PC-9 (cell line): ENCODE data around the gene TBC1D5. TPM values are rescaled to one million over a fixed set of nuclear protein-coding genes. Genes with fewer than 3 reads are reported as not detected.

Experiments used
- BruUV-seq: library from RNA; stranded (reverse); fragments of 400-500 nt; replicated peaks from 2 replicates; lab custom pipeline; 2021; lab: Mats Ljungman, UMichigan
- CTCF ChIA-PET: fragments of 300-600 bp; sonication (Branson Sonifier 250); formaldehyde crosslinking; loops from one replicate; lab custom pipeline; 2022; ENCODE audit warnings: antibody characterized with exemption; lab: Charles Lee
- POLR2A ChIA-PET: fragments of 300-600 bp; sonication (Branson Sonifier 250); formaldehyde crosslinking; loops from one replicate; lab custom pipeline; 2022; ENCODE audit warnings: antibody characterized with exemption; ENCODE audit not compliant: unreplicated experiment; lab: Charles Lee
- DNase-seq, 2 experiments: peaks; one replicate each; pipeline versions ENCODE4 v3.0.0 to v3.0.0-alpha.2; 2015 to 2022; ENCODE audit warnings: mixed read lengths in 1 of 2
- H2AFZ ChIP-seq: fragments of 200-600 bp; sonication (generic); 2 replicates; pipeline ENCODE4 v1.8.1; 2017; ENCODE audit warnings: antibody characterized with exemption
- H3F3A ChIP-seq: fragments of 200-600 bp; sonication (generic); 2 replicates; pipeline ENCODE4 v1.8.1; 2017; ENCODE audit warnings: antibody characterized with exemption, mild to moderate bottlenecking, low read depth; ENCODE audit not compliant: insufficient read depth
- H3K27ac ChIP-seq: fragments of 200-600 bp; sonication (generic); 2 replicates; pipeline ENCODE4 v1.6.1; 2016; ENCODE audit warnings: mixed run types
- H3K27me3 ChIP-seq: fragments of 200-600 bp; sonication (generic); 2 replicates; pipeline ENCODE4 v1.6.1; 2016; ENCODE audit warnings: low read depth, mixed run types; ENCODE audit not compliant: insufficient read depth
- H3K36me3 ChIP-seq: fragments of 200-600 bp; sonication (generic); 2 replicates; pipeline ENCODE4 v1.6.1; 2016; ENCODE audit warnings: low read depth, mixed run types
- H3K4me1 ChIP-seq: fragments of 200-600 bp; sonication (generic); replicated peaks from 2 replicates; pipeline ENCODE4 v1.6.1; 2016; ENCODE audit warnings: mixed run types; ENCODE audit not compliant: insufficient read depth
- H3K4me2 ChIP-seq: fragments of 200-600 bp; sonication (generic); 2 replicates; pipeline ENCODE4 v1.6.1; 2017; ENCODE audit warnings: mixed run types
- H3K4me3 ChIP-seq: fragments of 200-600 bp; sonication (generic); 2 replicates; pipeline ENCODE4 v1.6.1; 2016; ENCODE audit warnings: mixed run types
- H3K79me2 ChIP-seq: fragments of 200-600 bp; sonication (generic); 2 replicates; pipeline ENCODE4 v1.6.1; 2017; ENCODE audit warnings: low read depth, mixed run types
- H3K9me2 ChIP-seq: fragments of 200-600 bp; sonication (generic); 2 replicates; pipeline ENCODE4 v1.8.1; 2017; ENCODE audit warnings: mild to moderate bottlenecking; ENCODE audit not compliant: insufficient read depth
- H3K9me3 ChIP-seq: fragments of 200-600 bp; sonication (generic); 2 replicates; pipeline ENCODE4 v1.8.1; 2016; ENCODE audit warnings: low read depth; ENCODE audit not compliant: insufficient read depth
- H4K20me1 ChIP-seq: fragments of 200-600 bp; sonication (generic); 2 replicates; pipeline ENCODE4 v1.8.1; 2017; ENCODE audit not compliant: insufficient read depth
- EZH2 ChIP-seq: fragments of 200-600 bp; sonication (generic); IDR thresholded peaks from 2 replicates; pipeline ENCODE4 v1.8.0; 2017; ENCODE audit warnings: antibody characterized with exemption, low read depth
- intact Hi-C: fragments of 100-400 bp; cut with micrococcal nuclease; formaldehyde crosslinking; loops from one replicate; pipeline ENCODE4 v1.10.0; 2022; ENCODE audit not compliant: unreplicated experiment
- total RNA-seq: library from RNA; stranded (reverse); gene quantifications from 2 replicates; pipeline ENCODE4 v1.2.3, GENCODE V29; 2021
- TF ChIP-seq, protein P1 (sequence below): fragments of 200-600 bp; sonication (generic); conservative IDR thresholded peaks from 2 replicates; pipeline ENCODE4 v1.6.1; 2017; ENCODE audit warnings: mixed run types, antibody characterized with exemption, mild to moderate bottlenecking, moderate library complexity

Gene TBC1D5
- total RNA-seq, 1 experiment from 2014 or later: 54.0 TPM

- no peaks in the 10 kb centered on the region for H3K36me3 ChIP-seq
- BruUV-seq: no TSS peak
- no peaks in the 10 kb centered on the region for H4K20me1 ChIP-seq
- H3K4me1 ChIP-seq: no peaks in the 10 kb centered on the region
- no peak overlapping the region for H3K27ac ChIP-seq
- no peaks in the 10 kb centered on the region for H3K79me2 ChIP-seq
- no peaks in the 10 kb centered on the region for H3K27me3 ChIP-seq
- intact Hi-C loops: no loop called here
- H2AFZ ChIP-seq: no peak overlapping the region
- POLR2A ChIA-PET: no interaction called here
- no peak overlapping the region for H3K4me2 ChIP-seq
- TF ChIP-seq EZH2: no peak
- TF ChIP-seq, protein P1, sequence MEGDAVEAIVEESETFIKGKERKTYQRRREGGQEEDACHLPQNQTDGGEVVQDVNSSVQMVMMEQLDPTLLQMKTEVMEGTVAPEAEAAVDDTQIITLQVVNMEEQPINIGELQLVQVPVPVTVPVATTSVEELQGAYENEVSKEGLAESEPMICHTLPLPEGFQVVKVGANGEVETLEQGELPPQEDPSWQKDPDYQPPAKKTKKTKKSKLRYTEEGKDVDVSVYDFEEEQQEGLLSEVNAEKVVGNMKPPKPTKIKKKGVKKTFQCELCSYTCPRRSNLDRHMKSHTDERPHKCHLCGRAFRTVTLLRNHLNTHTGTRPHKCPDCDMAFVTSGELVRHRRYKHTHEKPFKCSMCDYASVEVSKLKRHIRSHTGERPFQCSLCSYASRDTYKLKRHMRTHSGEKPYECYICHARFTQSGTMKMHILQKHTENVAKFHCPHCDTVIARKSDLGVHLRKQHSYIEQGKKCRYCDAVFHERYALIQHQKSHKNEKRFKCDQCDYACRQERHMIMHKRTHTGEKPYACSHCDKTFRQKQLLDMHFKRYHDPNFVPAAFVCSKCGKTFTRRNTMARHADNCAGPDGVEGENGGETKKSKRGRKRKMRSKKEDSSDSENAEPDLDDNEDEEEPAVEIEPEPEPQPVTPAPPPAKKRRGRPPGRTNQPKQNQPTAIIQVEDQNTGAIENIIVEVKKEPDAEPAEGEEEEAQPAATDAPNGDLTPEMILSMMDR: no peak
- H3K9me2 ChIP-seq: no peaks in the 10 kb centered on the region
- DNase-seq: no peak
- no peaks in the 10 kb centered on the region for H3F3A ChIP-seq
- CTCF ChIA-PET: no interaction called here
- H3K9me3 ChIP-seq: no peaks in the 10 kb centered on the region
- no peak overlapping the region for H3K4me3 ChIP-seq
Measured at GRCh38 chr3:17144665-17144993, 597.8 kb downstream of the TBC1D5 start.

- H2AFZ ChIP-seq: no peak overlapping the region
- TF ChIP-seq EZH2: no peak
- CTCF ChIA-PET: no interaction called here
- no peaks in the 10 kb centered on the region for H3K27me3 ChIP-seq
- H3K4me1 ChIP-seq: no peaks in the 10 kb centered on the region
- no peaks in the 10 kb centered on the region for H3K36me3 ChIP-seq
- intact Hi-C loops: no loop called here
- H3K9me2 ChIP-seq: no peaks in the 10 kb centered on the region
- no peaks in the 10 kb centered on the region for H4K20me1 ChIP-seq
- H3K9me3 ChIP-seq: no peaks in the 10 kb centered on the region
- BruUV-seq: no TSS peak
- POLR2A ChIA-PET: no interaction called here
- no peaks in the 10 kb centered on the region for H3F3A ChIP-seq
- no peaks in the 10 kb centered on the region for H3K79me2 ChIP-seq
- no peak overlapping the region for H3K4me2 ChIP-seq
- no peak overlapping the region for H3K27ac ChIP-seq
- H3K4me3 ChIP-seq: no peak overlapping the region
- no peak for DNase-seq
Measured at GRCh38 chr3:17143893-17144664, 598.4 kb downstream of the TBC1D5 start.

GRCh38 chr3:17142516-17142915 is 599.9 kb downstream of the TBC1D5 start:
- POLR2A ChIA-PET: interaction anchor here (0.6 kb wide), 1 partner anchor 19 kb away, joined by 4 read pairs; no protein-coding TSS in a partner anchor
- H3K9me3 ChIP-seq: no peaks in the 10 kb centered on the region
- no TSS peak for BruUV-seq
- H4K20me1 ChIP-seq: no peaks in the 10 kb centered on the region
- no peaks in the 10 kb centered on the region for H3K9me2 ChIP-seq
- H3K4me1 ChIP-seq: no peaks in the 10 kb centered on the region
- CTCF ChIA-PET: no interaction called here
- H3K27me3 ChIP-seq: no peaks in the 10 kb centered on the region
- H3K4me3 ChIP-seq: no peak overlapping the region
- intact Hi-C loops: no loop called here
- TF ChIP-seq EZH2: no peak
- TF ChIP-seq, protein P1: no peak
- H3K36me3 ChIP-seq: no peaks in the 10 kb centered on the region
- H2AFZ ChIP-seq: no peak overlapping the region
- no peak for DNase-seq
- no peaks in the 10 kb centered on the region for H3K79me2 ChIP-seq
- no peak overlapping the region for H3K27ac ChIP-seq
- no peaks in the 10 kb centered on the region for H3F3A ChIP-seq
- no peak overlapping the region for H3K4me2 ChIP-seq
